Stimulated activated naive CD8-positive, alpha-beta T cell treated with anti-CD3 and anti-CD28 coated beads, Interleukin-15, Interleukin-2, amounts not matched to agents 100 ng/mL and 50 ng/mL, for 24 hours (primary cell): ENCODE data around the gene NENF.
"Not testable (repeated sequence)": the region's sequence is repeated elsewhere in the genome, so short reads cannot be mapped to it uniquely, and the experiment has no call there.

Experiments used
- H3K27ac Mint-ChIP-seq: one replicate; pipeline ENCODE4 v1.8.0; 2021; ENCODE audit warnings: mild to moderate bottlenecking, mixed read lengths
- H3K27me3 Mint-ChIP-seq: one replicate; pipeline ENCODE4 v1.8.0; 2021; ENCODE audit warnings: mixed read lengths
- H3K36me3 Mint-ChIP-seq: one replicate; pipeline ENCODE4 v1.8.0; 2021; ENCODE audit warnings: low read depth, mixed read lengths
- H3K4me1 Mint-ChIP-seq: one replicate; pipeline ENCODE4 v1.8.0; 2021; ENCODE audit warnings: low read depth, mixed read lengths
- H3K4me3 Mint-ChIP-seq: one replicate; pipeline ENCODE4 v1.8.0; 2021; ENCODE audit warnings: mild to moderate bottlenecking, mixed read lengths
- H3K9me3 Mint-ChIP-seq: one replicate; pipeline ENCODE4 v1.8.0; 2021; ENCODE audit warnings: mixed read lengths

Gene NENF

DNA sequence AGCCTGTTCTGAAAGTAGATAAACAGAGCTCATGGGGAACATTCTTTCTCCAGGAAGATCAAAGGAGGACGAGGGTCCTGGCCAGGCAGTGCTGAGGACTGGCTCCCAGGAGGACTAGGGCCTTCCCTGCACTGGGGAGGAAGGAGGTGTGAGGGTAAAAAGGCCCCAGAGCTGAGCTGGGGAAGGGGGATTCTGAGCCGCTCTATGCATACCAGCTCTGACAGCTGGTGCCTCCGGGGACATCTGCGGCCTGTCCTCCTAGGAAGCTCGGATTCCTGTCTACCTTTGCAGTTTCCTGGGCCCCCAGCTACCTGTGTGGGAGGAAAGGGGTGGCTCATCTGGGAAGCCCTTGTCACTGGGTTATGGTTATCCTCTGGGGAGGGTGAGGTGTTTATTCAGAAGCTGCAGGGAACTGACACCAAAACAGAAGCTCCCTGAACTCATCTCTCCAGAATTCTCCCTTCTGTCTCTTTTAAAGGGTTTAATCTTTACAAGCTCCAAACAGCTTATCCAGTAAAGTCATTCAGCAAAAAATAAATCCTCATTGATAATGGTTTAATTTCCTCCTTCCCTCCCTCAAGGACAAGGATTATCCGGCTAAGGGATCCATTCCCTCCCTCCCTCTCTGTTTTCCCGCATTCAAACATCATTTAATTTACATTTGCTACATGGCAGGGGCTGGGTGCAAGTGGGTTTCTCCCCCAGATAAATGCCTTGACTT is 31.0 kb downstream of the NENF start:
- no peak overlapping the region for H3K4me3 Mint-ChIP-seq
- no peak overlapping the region for H3K27ac Mint-ChIP-seq
- no peaks in the 10 kb centered on the region for H3K36me3 Mint-ChIP-seq
- no peaks in the 10 kb centered on the region for H3K9me3 Mint-ChIP-seq
- H3K27me3 Mint-ChIP-seq = no peaks in the 10 kb centered on the region
- H3K4me1 Mint-ChIP-seq = peaks cover under 1% of the 10 kb centered on the region

DNA sequence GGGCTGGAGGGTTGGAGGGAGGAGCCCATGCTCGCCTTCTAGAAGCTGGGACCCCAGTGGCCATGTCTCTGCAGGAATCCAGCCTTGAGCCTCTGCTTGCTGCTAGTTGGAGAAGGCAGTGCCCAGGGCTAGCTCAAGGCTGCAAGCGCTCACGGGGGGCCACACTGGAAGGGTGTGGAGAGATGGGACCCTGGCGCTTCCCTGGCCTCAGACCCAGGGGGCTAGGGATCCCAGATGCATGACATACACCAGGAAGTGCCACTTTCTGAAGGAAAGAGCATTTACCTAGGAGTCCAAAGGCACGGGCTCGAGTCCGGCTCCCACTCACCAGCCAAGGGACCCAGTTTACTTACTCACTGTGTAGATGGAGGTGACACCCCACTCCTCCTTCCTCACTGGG is 32.6 kb downstream of the NENF start:
- Mint-ChIP-seq H3K36me3 (no peaks in the 10 kb centered on the region), H3K27me3 (no peaks in the 10 kb centered on the region), H3K4me3 (no peak overlapping the region), H3K4me1 (no peaks in the 10 kb centered on the region), H3K27ac (no peak overlapping the region), H3K9me3 (no peaks in the 10 kb centered on the region)

- no peaks in the 10 kb centered on the region for H3K36me3 Mint-ChIP-seq
- no peak overlapping the region for H3K27ac Mint-ChIP-seq
- no peaks in the 10 kb centered on the region for H3K27me3 Mint-ChIP-seq
- no peaks in the 10 kb centered on the region for H3K9me3 Mint-ChIP-seq
- H3K4me1 Mint-ChIP-seq = no peaks in the 10 kb centered on the region
- no peak overlapping the region for H3K4me3 Mint-ChIP-seq
Observed at GRCh38 chr1:212466437-212466836, 33.7 kb downstream of the NENF start.

DNA sequence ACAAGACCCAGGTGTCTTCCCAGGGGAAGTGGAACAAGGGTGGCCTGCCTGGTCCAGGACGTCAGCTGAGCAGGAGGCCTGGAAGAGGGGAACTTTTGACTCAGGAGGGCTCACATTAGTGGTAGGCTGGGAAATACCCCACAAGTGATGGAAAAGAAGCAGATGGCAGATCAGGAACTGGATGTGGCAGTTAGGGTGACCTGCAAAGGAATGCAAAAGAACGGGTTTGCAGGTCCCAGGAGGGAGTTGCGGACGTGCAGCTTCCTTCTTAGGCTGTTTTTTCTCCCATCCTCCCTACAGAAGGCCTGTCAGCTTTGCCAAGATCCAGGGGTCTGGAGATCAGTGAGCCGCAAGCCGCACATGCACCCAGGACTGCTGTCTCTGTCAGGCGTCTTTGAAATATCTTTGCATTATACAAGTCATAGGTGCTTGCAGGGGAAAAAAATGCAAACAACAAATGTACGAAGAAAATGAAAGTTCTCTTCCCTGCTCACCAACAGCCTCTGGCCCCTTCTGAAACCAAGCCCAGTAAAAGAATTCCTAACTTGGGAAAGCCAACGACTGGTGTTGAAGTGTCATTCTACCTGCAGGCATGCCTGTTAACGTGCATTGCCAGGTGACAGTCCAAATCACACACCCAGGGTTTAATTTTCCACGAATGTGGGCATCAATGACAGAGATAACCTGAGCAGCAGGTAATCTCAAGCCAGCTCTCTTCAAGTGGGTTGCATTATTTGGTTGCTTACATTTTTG is 34.4 kb downstream of the NENF start:
- no peaks in the 10 kb centered on the region for H3K9me3 Mint-ChIP-seq
- no peaks in the 10 kb centered on the region for H3K27me3 Mint-ChIP-seq
- no peak overlapping the region for H3K4me3 Mint-ChIP-seq
- no peaks in the 10 kb centered on the region for H3K4me1 Mint-ChIP-seq
- no peaks in the 10 kb centered on the region for H3K36me3 Mint-ChIP-seq
- no peak overlapping the region for H3K27ac Mint-ChIP-seq

- no peak overlapping the region for H3K4me3 Mint-ChIP-seq
- no peaks in the 10 kb centered on the region for H3K9me3 Mint-ChIP-seq
- H3K4me1 Mint-ChIP-seq = peaks cover 6% of the 10 kb centered on the region
- H3K27ac Mint-ChIP-seq = no peak overlapping the region
- H3K27me3 Mint-ChIP-seq = no peaks in the 10 kb centered on the region
- H3K36me3 Mint-ChIP-seq = no peaks in the 10 kb centered on the region
Observed at GRCh38 chr1:212467843-212468482, 35.2 kb downstream of the NENF start.

DNA sequence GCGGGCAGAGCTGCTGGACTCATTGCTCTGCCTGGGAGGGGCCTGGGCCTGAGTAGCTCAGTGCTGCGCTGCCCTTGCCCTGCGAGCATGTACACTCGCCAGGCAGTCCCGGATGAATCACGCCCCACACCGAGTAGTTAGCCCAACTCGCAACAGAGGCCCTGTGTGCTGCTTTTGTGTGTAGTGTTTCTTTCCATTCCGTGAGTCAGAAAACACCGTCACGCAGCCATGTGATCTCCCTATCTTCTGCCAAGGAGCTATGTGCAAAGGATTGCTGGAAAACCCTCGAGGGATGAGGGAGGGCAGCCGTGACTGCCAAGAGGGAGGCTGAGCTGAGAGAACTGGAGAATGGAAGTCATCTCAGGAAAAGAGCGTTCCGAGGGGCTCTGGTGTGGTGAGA is 37.3 kb downstream of the NENF start:
- no peaks in the 10 kb centered on the region for H3K36me3 Mint-ChIP-seq
- H3K27me3 Mint-ChIP-seq = no peaks in the 10 kb centered on the region
- peaks cover 10% of the 10 kb centered on the region for H3K4me1 Mint-ChIP-seq
- no peaks in the 10 kb centered on the region for H3K9me3 Mint-ChIP-seq
- H3K27ac Mint-ChIP-seq = no peak overlapping the region
- no peak overlapping the region for H3K4me3 Mint-ChIP-seq

GRCh38 chr1:212471286-212471685 is 38.6 kb downstream of the NENF start:
- no peaks in the 10 kb centered on the region for H3K27me3 Mint-ChIP-seq
- H3K36me3 Mint-ChIP-seq = no peaks in the 10 kb centered on the region
- peaks cover 10% of the 10 kb centered on the region for H3K4me1 Mint-ChIP-seq
- H3K27ac Mint-ChIP-seq = no peak overlapping the region
- H3K4me3 Mint-ChIP-seq = no peak overlapping the region
- H3K9me3 Mint-ChIP-seq = no peaks in the 10 kb centered on the region

DNA sequence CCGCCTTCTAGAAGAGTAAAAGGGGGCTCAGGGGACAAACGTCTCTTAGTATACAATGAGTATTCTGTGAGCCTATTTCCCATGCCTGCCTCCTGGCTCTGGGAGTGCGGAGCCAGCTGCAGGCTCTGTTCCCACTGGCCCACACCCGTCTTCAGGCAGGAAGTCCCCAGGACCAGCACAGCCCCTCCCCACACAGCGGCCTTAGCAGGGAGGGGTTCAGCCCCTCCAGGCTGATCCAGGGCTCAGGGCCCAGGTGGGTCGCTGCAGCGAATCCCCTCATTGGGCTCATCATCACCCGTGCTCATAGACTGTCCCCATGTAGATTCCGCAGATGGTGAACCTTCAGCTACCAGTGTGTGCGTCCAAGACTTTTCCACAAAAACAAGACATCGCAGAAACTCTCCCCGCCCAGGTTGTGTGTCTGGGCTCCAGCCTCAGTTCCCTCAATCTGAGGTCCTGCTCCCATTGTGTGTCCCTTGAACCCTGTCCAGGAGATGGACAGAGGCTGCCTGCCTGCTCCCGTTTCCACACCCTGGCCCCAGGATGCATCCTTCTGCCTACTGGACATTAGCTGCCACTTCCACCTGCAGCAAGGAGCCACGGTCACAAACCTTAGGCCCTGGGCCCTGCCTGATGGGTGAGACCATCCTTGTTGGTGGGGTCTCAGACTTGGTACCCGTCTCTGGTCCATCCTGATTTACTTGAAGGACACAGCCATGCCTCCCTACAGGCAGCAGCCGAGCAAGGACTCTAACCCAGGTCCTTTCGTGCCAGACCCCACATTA is 39.4 kb downstream of the NENF start:
- Mint-ChIP-seq H3K27me3 (peaks cover 3% of the 10 kb centered on the region), H3K27ac (no peak overlapping the region), H3K4me1 (peaks cover 13% of the 10 kb centered on the region), H3K4me3 (no peak overlapping the region), H3K36me3 (no peaks in the 10 kb centered on the region), H3K9me3 (no peaks in the 10 kb centered on the region)

DNA sequence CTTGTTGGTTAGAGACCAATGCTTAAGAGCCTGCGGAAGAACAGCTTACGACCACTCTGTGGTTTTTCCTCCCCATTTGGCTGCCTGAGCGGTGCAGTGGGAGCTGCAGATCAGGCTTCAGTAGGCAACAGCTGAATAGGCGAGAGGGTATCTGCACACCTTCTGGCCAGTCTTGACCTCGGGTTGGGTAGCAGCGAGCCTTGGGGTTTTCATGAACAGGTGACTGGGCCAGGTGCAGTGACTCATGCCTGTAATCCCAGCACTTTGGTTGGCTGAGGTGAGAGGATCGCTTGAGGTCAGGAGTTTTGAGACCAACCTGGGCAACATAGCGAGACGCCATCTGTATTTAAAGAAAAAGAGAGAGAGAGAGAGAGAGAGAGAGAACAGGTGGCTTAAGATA is 41.0 kb downstream of the NENF start:
- H3K27me3 Mint-ChIP-seq = peaks cover 5% of the 10 kb centered on the region
- no peak overlapping the region for H3K4me3 Mint-ChIP-seq
- H3K27ac Mint-ChIP-seq = no peak overlapping the region
- peaks cover 23% of the 10 kb centered on the region for H3K4me1 Mint-ChIP-seq
- no peaks in the 10 kb centered on the region for H3K36me3 Mint-ChIP-seq
- no peaks in the 10 kb centered on the region for H3K9me3 Mint-ChIP-seq

DNA sequence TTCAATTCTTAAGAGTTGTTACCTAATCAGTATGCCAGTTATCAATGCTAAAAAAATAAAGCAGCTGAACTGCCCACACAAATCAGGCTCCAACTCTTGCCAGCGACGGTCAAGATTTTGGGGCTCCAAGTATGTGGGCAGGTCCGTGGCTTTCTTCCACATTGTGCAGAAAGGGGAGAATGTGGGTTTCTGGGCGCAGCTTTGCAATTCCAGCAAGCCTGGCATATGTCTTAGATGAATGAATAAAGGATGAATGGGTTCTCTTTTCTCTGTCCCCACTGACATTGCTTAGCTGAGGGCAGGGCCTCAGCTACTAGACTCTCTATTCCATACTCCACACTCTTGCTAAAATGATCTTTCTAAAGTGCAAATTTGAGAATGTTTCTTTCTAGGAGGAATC is 42.4 kb downstream of the NENF start:
- no peaks in the 10 kb centered on the region for H3K9me3 Mint-ChIP-seq
- H3K4me1 Mint-ChIP-seq = peaks cover 23% of the 10 kb centered on the region
- H3K27me3 Mint-ChIP-seq = peaks cover 5% of the 10 kb centered on the region
- H3K27ac Mint-ChIP-seq = no peak overlapping the region
- H3K4me3 Mint-ChIP-seq = no peak overlapping the region
- no peaks in the 10 kb centered on the region for H3K36me3 Mint-ChIP-seq

- not testable (repeated sequence) for H3K9me3 Mint-ChIP-seq, H3K27me3 Mint-ChIP-seq, H3K4me3 Mint-ChIP-seq, H3K36me3 Mint-ChIP-seq, H3K27ac Mint-ChIP-seq
- H3K4me1 Mint-ChIP-seq = peaks cover 26% of the 10 kb centered on the region
Observed at GRCh38 chr1:212475831-212476230, 43.1 kb downstream of the NENF start.

GRCh38 chr1:212477014-212477679 is 44.4 kb downstream of the NENF start:
- no peaks in the 10 kb centered on the region for H3K36me3 Mint-ChIP-seq
- H3K4me3 Mint-ChIP-seq = no peak overlapping the region
- H3K9me3 Mint-ChIP-seq = no peaks in the 10 kb centered on the region
- peaks cover 36% of the 10 kb centered on the region for H3K4me1 Mint-ChIP-seq
- H3K27me3 Mint-ChIP-seq = peaks cover 5% of the 10 kb centered on the region
- no peak overlapping the region for H3K27ac Mint-ChIP-seq

DNA sequence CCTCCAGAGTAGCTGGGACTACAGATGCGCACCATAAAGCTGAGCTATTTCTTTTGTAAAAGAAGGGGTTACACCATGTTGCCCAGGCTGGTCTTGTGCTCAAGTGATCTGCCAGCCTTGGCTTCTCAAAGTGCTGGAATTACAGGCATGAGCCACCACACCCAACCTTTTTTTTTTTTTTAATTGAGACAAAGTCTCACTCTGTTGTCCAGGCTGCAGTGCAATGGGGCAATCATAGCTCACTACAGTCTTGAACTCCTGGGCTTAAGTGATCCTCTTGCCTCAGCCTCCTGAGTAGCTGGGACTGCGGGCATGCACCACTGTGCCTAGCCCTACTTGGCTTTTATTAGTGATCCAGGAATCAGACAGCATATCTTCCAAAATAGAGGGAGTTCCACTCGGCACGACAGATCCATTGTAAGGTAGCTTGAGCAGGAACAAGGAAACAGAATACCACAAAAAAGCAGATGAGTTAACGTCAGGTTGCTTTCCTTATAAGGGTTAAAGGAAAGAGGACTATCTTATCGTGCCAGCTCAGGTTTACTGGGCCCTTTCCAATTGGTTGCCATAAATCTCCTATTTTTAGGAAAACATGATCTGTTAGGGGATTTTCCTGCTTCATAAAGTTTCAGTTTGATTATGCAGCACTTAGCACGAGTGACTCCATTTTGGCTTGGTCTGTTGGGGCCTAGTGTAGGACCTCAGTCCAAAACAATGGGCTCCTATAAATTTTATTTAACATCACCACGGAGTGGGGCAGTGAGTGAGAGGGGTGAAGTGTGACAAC is 45.2 kb downstream of the NENF start:
- Mint-ChIP-seq H3K4me3 (no peak overlapping the region), H3K4me1 (peaks cover 32% of the 10 kb centered on the region), H3K36me3 (no peaks in the 10 kb centered on the region), H3K27me3 (peaks cover 5% of the 10 kb centered on the region), H3K9me3 (no peaks in the 10 kb centered on the region), H3K27ac (no peak overlapping the region)

GRCh38 chr1:212478467-212479025 is 45.8 kb downstream of the NENF start:
- Mint-ChIP-seq H3K9me3 (no peaks in the 10 kb centered on the region), H3K4me3 (no peak overlapping the region), H3K36me3 (no peaks in the 10 kb centered on the region), H3K27ac (no peak overlapping the region), H3K27me3 (peaks cover 5% of the 10 kb centered on the region), H3K4me1 (peaks cover 27% of the 10 kb centered on the region)
